ENCODE data around the gene L3MBTL4. TPM values are rescaled to one million over a fixed set of nuclear protein-coding genes. Genes with fewer than 3 reads are reported as not detected.

L3MBTL4 gene
- polyA plus RNA-seq, 1 of the 3 experiments (the other 2 are of a cell fraction) = 0.02 TPM

DNA sequence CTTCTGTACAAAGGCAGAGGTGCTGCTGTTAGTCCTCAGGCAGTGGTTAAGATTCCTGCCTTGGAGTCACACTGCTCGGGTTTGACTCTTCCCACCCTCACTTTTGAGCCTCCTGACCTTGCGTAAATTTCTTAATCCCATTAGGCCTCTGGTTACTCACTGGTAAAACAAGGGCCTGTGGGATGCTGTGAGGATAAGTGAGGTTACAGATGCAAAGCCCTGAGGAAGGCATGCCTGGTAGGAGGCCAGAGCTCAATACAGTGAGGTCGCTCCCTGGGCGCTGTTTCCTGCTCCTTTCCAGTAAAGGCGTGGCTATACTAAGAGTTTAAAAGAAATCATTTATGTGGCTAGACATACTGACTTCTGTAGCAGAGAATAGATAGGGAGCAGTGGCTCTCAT is 391.9 kb downstream of the L3MBTL4 start:
- TF ChIP-seq SIN3A (IDR thresholded peaks at IDR 0.05; ENCODE audit: borderline replicate concordance, low read depth, low read length) = no peak
- TF ChIP-seq POLR2AphosphoS5 (IDR thresholded peaks at IDR 0.05; ENCODE audit: low read depth, low read length) = no peak
- TF ChIP-seq TCF12 (IDR thresholded peaks at IDR 0.05) = no peak
- TF ChIP-seq, protein P1, sequence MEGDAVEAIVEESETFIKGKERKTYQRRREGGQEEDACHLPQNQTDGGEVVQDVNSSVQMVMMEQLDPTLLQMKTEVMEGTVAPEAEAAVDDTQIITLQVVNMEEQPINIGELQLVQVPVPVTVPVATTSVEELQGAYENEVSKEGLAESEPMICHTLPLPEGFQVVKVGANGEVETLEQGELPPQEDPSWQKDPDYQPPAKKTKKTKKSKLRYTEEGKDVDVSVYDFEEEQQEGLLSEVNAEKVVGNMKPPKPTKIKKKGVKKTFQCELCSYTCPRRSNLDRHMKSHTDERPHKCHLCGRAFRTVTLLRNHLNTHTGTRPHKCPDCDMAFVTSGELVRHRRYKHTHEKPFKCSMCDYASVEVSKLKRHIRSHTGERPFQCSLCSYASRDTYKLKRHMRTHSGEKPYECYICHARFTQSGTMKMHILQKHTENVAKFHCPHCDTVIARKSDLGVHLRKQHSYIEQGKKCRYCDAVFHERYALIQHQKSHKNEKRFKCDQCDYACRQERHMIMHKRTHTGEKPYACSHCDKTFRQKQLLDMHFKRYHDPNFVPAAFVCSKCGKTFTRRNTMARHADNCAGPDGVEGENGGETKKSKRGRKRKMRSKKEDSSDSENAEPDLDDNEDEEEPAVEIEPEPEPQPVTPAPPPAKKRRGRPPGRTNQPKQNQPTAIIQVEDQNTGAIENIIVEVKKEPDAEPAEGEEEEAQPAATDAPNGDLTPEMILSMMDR (IDR thresholded peaks at IDR 0.05) = no peak
- TF ChIP-seq JUND (IDR thresholded peaks at IDR 0.05) = no peak
- no peak for TF ChIP-seq MXI1 (IDR thresholded peaks at IDR 0.05; ENCODE audit: low read depth, low read length)
- TF ChIP-seq YY1 (IDR thresholded peaks at IDR 0.05; ENCODE audit: low read depth) = no peak
- TF ChIP-seq, protein P2, sequence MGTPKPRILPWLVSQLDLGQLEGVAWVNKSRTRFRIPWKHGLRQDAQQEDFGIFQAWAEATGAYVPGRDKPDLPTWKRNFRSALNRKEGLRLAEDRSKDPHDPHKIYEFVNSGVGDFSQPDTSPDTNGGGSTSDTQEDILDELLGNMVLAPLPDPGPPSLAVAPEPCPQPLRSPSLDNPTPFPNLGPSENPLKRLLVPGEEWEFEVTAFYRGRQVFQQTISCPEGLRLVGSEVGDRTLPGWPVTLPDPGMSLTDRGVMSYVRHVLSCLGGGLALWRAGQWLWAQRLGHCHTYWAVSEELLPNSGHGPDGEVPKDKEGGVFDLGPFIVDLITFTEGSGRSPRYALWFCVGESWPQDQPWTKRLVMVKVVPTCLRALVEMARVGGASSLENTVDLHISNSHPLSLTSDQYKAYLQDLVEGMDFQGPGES (IDR thresholded peaks at IDR 0.05; ENCODE audit: low read depth, low read length) = no peak
- no peak for TF ChIP-seq RAD21 (IDR thresholded peaks at IDR 0.05; ENCODE audit: low read length)
- TF ChIP-seq FOSL2 (IDR thresholded peaks at IDR 0.05; ENCODE audit: borderline replicate concordance, low read depth) = no peak
- no peak for TF ChIP-seq EP300 (IDR thresholded peaks at IDR 0.05; ENCODE audit: borderline replicate concordance in 1 of 2, low read depth in 1 of 2, low read length in 1 of 2)
- TF ChIP-seq TAF1 (IDR thresholded peaks at IDR 0.05; ENCODE audit: borderline replicate concordance, low read depth, low read length) = no peak
- no peak for TF ChIP-seq ELF1 (IDR thresholded peaks at IDR 0.05)
- TF ChIP-seq, protein P3, sequence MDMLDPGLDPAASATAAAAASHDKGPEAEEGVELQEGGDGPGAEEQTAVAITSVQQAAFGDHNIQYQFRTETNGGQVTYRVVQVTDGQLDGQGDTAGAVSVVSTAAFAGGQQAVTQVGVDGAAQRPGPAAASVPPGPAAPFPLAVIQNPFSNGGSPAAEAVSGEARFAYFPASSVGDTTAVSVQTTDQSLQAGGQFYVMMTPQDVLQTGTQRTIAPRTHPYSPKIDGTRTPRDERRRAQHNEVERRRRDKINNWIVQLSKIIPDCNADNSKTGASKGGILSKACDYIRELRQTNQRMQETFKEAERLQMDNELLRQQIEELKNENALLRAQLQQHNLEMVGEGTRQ (IDR thresholded peaks at IDR 0.05; ENCODE audit: borderline replicate concordance, low read depth, low read length) = no peak
- no peak for TF ChIP-seq FOXM1 (IDR thresholded peaks at IDR 0.05; ENCODE audit: low read depth)
- no peak for TF ChIP-seq GABPA (IDR thresholded peaks at IDR 0.05; ENCODE audit: low read depth)
- TF ChIP-seq EZH2phosphoT487 (IDR thresholded peaks at IDR 0.05; ENCODE audit: borderline replicate concordance, low read depth) = no peak
- POLR2A ChIA-PET = no interaction called here
- Histone ChIP-seq H3F3A (replicated peaks; ENCODE audit: insufficient read depth) (no peaks in the 10 kb centered on the region), H2AFZ (ENCODE audit: low read depth) (no peak overlapping the region), H4K20me1 (ENCODE audit: insufficient read depth) (no peaks in the 10 kb centered on the region), H3K9me2 (no peaks in the 10 kb centered on the region), H3K9me3 (no peaks in the 10 kb centered on the region), H3K79me2 (ENCODE audit: insufficient read depth) (no peaks in the 10 kb centered on the region), H3K36me3 (replicated peaks in 1 of 2; ENCODE audit: control insufficient read depth in 1 of 2, insufficient read depth in 2 of 2, low read length in 1 of 2) (no peaks in the 10 kb centered on the region), H3K9ac (no peak overlapping the region), H3K27ac (ENCODE audit: low read depth in 2 of 2, low read length in 1 of 2) (no peak overlapping the region; a peak in 1 of 4 replicates), H3K27me3 (ENCODE audit: insufficient read depth) (no peaks in the 10 kb centered on the region), H3K4me2 (no peak overlapping the region), H3K4me1 (ENCODE audit: control insufficient read depth in 1 of 2, insufficient read depth in 2 of 2, low read depth in 1 of 2, low read length in 1 of 2) (peaks cover 0 to 4% of the 10 kb centered on the region in 2 experiments; a peak in 2 of 4 replicates), H3K4me3 (ENCODE audit: low read depth in 2 of 2, low read length in 1 of 2) (no peak overlapping the region)
- WGBS (ENCODE audit: low lambda C conversion rate) = 57% methylated on average over 5 of the region's 5 CpGs
- CTCF ChIA-PET = no interaction called here
- DNase-seq = no peak

Data from SK-N-SH (cell line).